Endothelial cell of umbilical vein (primary cell): Measurements from ENCODE around the gene ULK1.

Experiments
- CTCF ChIP-seq, 2 donors: IDR thresholded peaks; 1 replicate in 1 of 2; 2 replicates in 1 of 2; pipeline ENCODE4 v1.5.1; 2011; ENCODE audit warnings: low read length in 2 of 2, mild to moderate bottlenecking in 2 of 2, moderate library complexity in 2 of 2, control low read depth in 1 of 2, inconsistent platforms in 1 of 2, low read depth in 1 of 2; ENCODE audit not compliant: insufficient read depth in 1 of 2; ENCODE audit errors: extremely low read depth in 1 of 2
- EZH2 ChIP-seq: IDR thresholded peaks from 2 replicates; pipeline ENCODE4 v1.6.1; 2012; ENCODE audit warnings: borderline replicate concordance, low read depth, mild to moderate bottlenecking, moderate library complexity, low read length, inconsistent platforms; ENCODE audit not compliant: severe bottlenecking
- JUN ChIP-seq: IDR thresholded peaks from 2 replicates; pipeline ENCODE4 v1.6.1; 2011; ENCODE audit warnings: borderline replicate concordance, low read depth; ENCODE audit not compliant: insufficient read length, insufficient read depth
- POLR2A ChIP-seq: IDR thresholded peaks from 2 replicates; pipeline ENCODE4 v1.6.1; 2012; ENCODE audit warnings: low read depth, mild to moderate bottlenecking, control low read depth, low read length
- POLR2AphosphoS5 ChIP-seq: IDR thresholded peaks from 2 replicates; pipeline ENCODE4 v1.6.1; 2012; ENCODE audit warnings: low read depth, mild to moderate bottlenecking, control low read depth, low read length, moderate library complexity; ENCODE audit not compliant: insufficient read depth

GRCh38 chr12:131918311-131919050 lies 24.1 kb downstream of the ULK1 start:
- TF ChIP-seq CTCF (IDR thresholded peaks at IDR 0.05; ENCODE audit: extremely low read depth in 1 of 2, insufficient read depth in 1 of 2, low read depth in 1 of 2, low read length in 2 of 2), result no peak
- no peak for TF ChIP-seq POLR2AphosphoS5
- no peak for TF ChIP-seq EZH2
- TF ChIP-seq POLR2A, result no peak
- no peak for TF ChIP-seq JUN
